CD14-positive monocyte (primary cell): Measurements from ENCODE around the gene DACT3. TPM values are rescaled to one million over a fixed set of nuclear protein-coding genes. Genes with fewer than 3 reads are reported as not detected.
"Not testable (repeated sequence)": the region's sequence is repeated elsewhere in the genome, so short reads cannot be mapped to it uniquely, and the experiment has no call there.

ENCODE experiments used
- DNase-seq, 3 donors: peaks; one replicate each; pipeline ENCODE4 v3.0.0-alpha.2; 2011 to 2022
- H2AFZ ChIP-seq: 2 replicates; pipeline ENCODE4 v1.6.0; 2012; ENCODE audit warnings: mild to moderate bottlenecking, low read depth, low read length, inconsistent platforms; ENCODE audit not compliant: insufficient read depth, poor library complexity, severe bottlenecking
- H3K27ac ChIP-seq, 2 donors: 1 replicate in 1 of 2; 2 replicates in 1 of 2; pipeline ENCODE4 v1.5.1; 2012 to 2013; ENCODE audit warnings: low read length in 2 of 2, control low read depth in 1 of 2, inconsistent platforms in 1 of 2, low read depth in 1 of 2, mild to moderate bottlenecking in 1 of 2
- H3K27me3 ChIP-seq, 2 donors: one replicate each; pipeline versions ENCODE4 v1.6.0 to v1.6.1; 2011 to 2013; ENCODE audit warnings: low read length in 2 of 2; ENCODE audit not compliant: control insufficient read depth in 2 of 2, insufficient read depth in 2 of 2
- H3K36me3 ChIP-seq, 2 donors: replicated peaks in 1 of 2; 1 replicate in 1 of 2; 2 replicates in 1 of 2; pipeline versions ENCODE4 v1.5.1 to v1.6.1; 2012 to 2013; ENCODE audit warnings: low read length in 2 of 2, control low read depth in 1 of 2, inconsistent platforms in 1 of 2, mild to moderate bottlenecking in 1 of 2; ENCODE audit not compliant: insufficient read depth in 2 of 2, control insufficient read depth in 1 of 2
- H3K4me1 ChIP-seq, 2 donors: 1 replicate in 1 of 2; 2 replicates in 1 of 2; pipeline versions ENCODE4 v1.5.1 to v1.6.1; 2012 to 2013; ENCODE audit warnings: low read length in 2 of 2, control low read depth in 1 of 2, inconsistent platforms in 1 of 2, mild to moderate bottlenecking in 1 of 2, moderate library complexity in 1 of 2; ENCODE audit not compliant: insufficient read depth in 2 of 2, control insufficient read depth in 1 of 2
- H3K4me2 ChIP-seq: replicated peaks from 2 replicates; pipeline ENCODE3; 2012; ENCODE audit warnings: low read length, moderate library complexity, mild to moderate bottlenecking; ENCODE audit not compliant: poor library complexity, severe bottlenecking; ENCODE audit errors: extremely low read depth
- H3K4me3 ChIP-seq, 3 experiments: fragments of 200-600 bp in 1 of 3; sonication (generic) in 1 of 3; replicated peaks in 1 of 3; 1 replicate in 2 of 3; 2 replicates in 1 of 3; pipeline ENCODE4 v1.5.1; 2011 to 2013; ENCODE audit warnings: low read length in 3 of 3, mild to moderate bottlenecking in 3 of 3, control low read depth in 2 of 3, low read depth in 2 of 3, inconsistent platforms in 1 of 3, moderate library complexity in 1 of 3
- H3K79me2 ChIP-seq: 2 replicates; pipeline ENCODE4 v1.6.0; 2012; ENCODE audit warnings: mild to moderate bottlenecking, control low read depth, inconsistent platforms, low read length, moderate library complexity; ENCODE audit not compliant: insufficient read depth
- H3K9ac ChIP-seq: 2 replicates; pipeline ENCODE4 v1.6.0; 2017; ENCODE audit warnings: low read length, mild to moderate bottlenecking; ENCODE audit not compliant: insufficient read depth, poor library complexity, severe bottlenecking
- H3K9me3 ChIP-seq, 2 donors: replicated peaks in 1 of 2; 1 replicate in 1 of 2; 2 replicates in 1 of 2; pipeline versions ENCODE4 v1.5.1 to v1.6.1; 2012 to 2013; ENCODE audit warnings: low read length in 2 of 2, control low read depth in 1 of 2; ENCODE audit not compliant: control insufficient read depth in 1 of 2, insufficient read depth in 1 of 2
- H4K20me1 ChIP-seq: 2 replicates; pipeline ENCODE4 v1.6.0; 2012; ENCODE audit warnings: mild to moderate bottlenecking, low read length, control low read depth, moderate library complexity; ENCODE audit not compliant: insufficient read depth
- H3K27ac Mint-ChIP-seq, 7 donors: one replicate each; pipeline ENCODE4 v1.8.0; 2020; ENCODE audit warnings: mild to moderate bottlenecking in 7 of 7, mixed read lengths in 7 of 7, moderate library complexity in 6 of 7, inconsistent platforms in 2 of 7
- H3K27me3 Mint-ChIP-seq, 3 donors: one replicate each; pipeline ENCODE4 v1.8.0; 2021 to 2022; ENCODE audit warnings: low read depth in 3 of 3, mild to moderate bottlenecking in 3 of 3, mixed read lengths in 3 of 3, moderate library complexity in 3 of 3, inconsistent platforms in 1 of 3
- H3K36me3 Mint-ChIP-seq, 2 donors: one replicate each; pipeline ENCODE4 v1.8.0; 2020; ENCODE audit warnings: mixed read lengths in 2 of 2, inconsistent platforms in 1 of 2, mild to moderate bottlenecking in 1 of 2
- H3K4me1 Mint-ChIP-seq: one replicate; pipeline ENCODE4 v1.8.0; 2020; ENCODE audit warnings: mild to moderate bottlenecking, mixed read lengths
- H3K4me3 Mint-ChIP-seq, 2 donors: one replicate each; pipeline ENCODE4 v1.8.0; 2020; ENCODE audit warnings: mild to moderate bottlenecking in 2 of 2, mixed read lengths in 2 of 2, moderate library complexity in 1 of 2
- H3K9me3 Mint-ChIP-seq, 7 donors: one replicate each; pipeline ENCODE4 v1.8.0; 2020 to 2022; ENCODE audit warnings: mixed read lengths in 7 of 7, mild to moderate bottlenecking in 6 of 7, moderate library complexity in 6 of 7, inconsistent platforms in 2 of 7
- CTCF ChIP-seq: fragments of 200-600 bp; IDR thresholded peaks from one replicate; pipeline ENCODE4 v1.8.0; 2022; ENCODE audit warnings: antibody characterized with exemption, mild to moderate bottlenecking
- WGBS: methylation state at CpG from one replicate; pipeline ENCODE4 v1.1.5; 2013; ENCODE audit warnings: missing lambda C conversion rate; ENCODE audit not compliant: insufficient coverage; 5-methylcytosine and 5-hydroxymethylcytosine counted together
- intact Hi-C, 2 donors: fragments of 100-400 bp; cut with micrococcal nuclease; formaldehyde crosslinking; loops; one replicate each; pipeline versions ENCODE4 v1.15.0 to v1.15.1; 2023
- polyA plus RNA-seq, 3 donors: library from polyadenylated mRNA; depleted of rRNA in 1 of 3; unstranded in 2 of 3; stranded (reverse) in 1 of 3; fragments of 300-500 nt in 2 of 3; fragments of >200 nt in 1 of 3; fragmentation: Illumina TruSeq in 2 of 3; gene quantifications; 1 replicate in 2 of 3; 2 replicates in 1 of 3; pipeline ENCODE4 v1.2.3, GENCODE V29; 2012 to 2021

Gene DACT3
- polyA plus RNA-seq, 3 donors, result 0.05 to 0.23 (median 0.09) TPM

- peaks cover 0 to 4% of the 10 kb centered on the region in 2 donors for H3K36me3 Mint-ChIP-seq
- Histone ChIP-seq H3K27ac (no peak overlapping the region), H3K4me1 (peaks cover 41 to 47% of the 10 kb centered on the region in 2 donors), H3K27me3 (peaks cover 6 to 28% of the 10 kb centered on the region in 2 donors), H3K4me3 (no peak overlapping the region), H4K20me1 (no peaks in the 10 kb centered on the region), H3K9me3 (no peaks in the 10 kb centered on the region), H3K79me2 (no peaks in the 10 kb centered on the region), H3K4me2 (no peak overlapping the region), H2AFZ (no peak overlapping the region), H3K9ac (no peak overlapping the region), H3K36me3 (no peaks in the 10 kb centered on the region)
- intact Hi-C loops, result no loop called here
- peaks cover 52% of the 10 kb centered on the region for H3K4me1 Mint-ChIP-seq
- peaks cover 39 to 40% (median 40%) of the 10 kb centered on the region in 3 donors for H3K27me3 Mint-ChIP-seq
- 68% methylated on average over 12 of the region's 14 CpGs for WGBS
- peak overlapping the region in 2 of 7 donors; percentile 18 to 57 for H3K27ac Mint-ChIP-seq
- no peak for DNase-seq
- H3K4me3 Mint-ChIP-seq, result no peak overlapping the region
- TF ChIP-seq CTCF, result no peak
- peaks cover 0 to 3% (median 0%) of the 10 kb centered on the region in 7 donors for H3K9me3 Mint-ChIP-seq
These were observed 30.3 kb downstream of the DACT3 start for GRCh38 chr19:46630586-46631205.

GRCh38 chr19:46629546-46630025 is 31.4 kb downstream of the DACT3 start:
- no peak overlapping the region for H2AFZ ChIP-seq
- H3K79me2 ChIP-seq, result no peaks in the 10 kb centered on the region
- H3K36me3 ChIP-seq, result no peaks in the 10 kb centered on the region
- H4K20me1 ChIP-seq, result no peaks in the 10 kb centered on the region
- no peak for TF ChIP-seq CTCF
- H3K27ac ChIP-seq, result no peak overlapping the region
- 47% methylated on average over 12 of the region's 15 CpGs for WGBS
- H3K4me2 ChIP-seq, result no peak overlapping the region
- H3K27ac Mint-ChIP-seq, result peak overlapping the region in 2 of 7 donors; percentile 4 to 63
- intact Hi-C loops, result no loop called here
- H3K27me3 ChIP-seq, result peaks cover under 1 to 21% of the 10 kb centered on the region in 2 donors
- peak in 2 of 3 donors; percentile 21 to 65 for DNase-seq
- H3K4me1 Mint-ChIP-seq, result peaks cover 58% of the 10 kb centered on the region
- peaks cover 0 to 7% of the 10 kb centered on the region in 2 donors for H3K36me3 Mint-ChIP-seq
- H3K27me3 Mint-ChIP-seq, result peaks cover 31 to 35% (median 33%) of the 10 kb centered on the region in 3 donors
- H3K4me1 ChIP-seq, result peaks cover 48 to 53% of the 10 kb centered on the region in 2 donors
- H3K4me3 ChIP-seq, result no peak overlapping the region
- H3K9ac ChIP-seq, result no peak overlapping the region
- H3K4me3 Mint-ChIP-seq, result peak overlapping the region in 1 of 2 donors; percentile 51
- no peaks in the 10 kb centered on the region for H3K9me3 ChIP-seq
- H3K9me3 Mint-ChIP-seq, result peaks cover 0 to 3% (median 0%) of the 10 kb centered on the region in 7 donors

DNA sequence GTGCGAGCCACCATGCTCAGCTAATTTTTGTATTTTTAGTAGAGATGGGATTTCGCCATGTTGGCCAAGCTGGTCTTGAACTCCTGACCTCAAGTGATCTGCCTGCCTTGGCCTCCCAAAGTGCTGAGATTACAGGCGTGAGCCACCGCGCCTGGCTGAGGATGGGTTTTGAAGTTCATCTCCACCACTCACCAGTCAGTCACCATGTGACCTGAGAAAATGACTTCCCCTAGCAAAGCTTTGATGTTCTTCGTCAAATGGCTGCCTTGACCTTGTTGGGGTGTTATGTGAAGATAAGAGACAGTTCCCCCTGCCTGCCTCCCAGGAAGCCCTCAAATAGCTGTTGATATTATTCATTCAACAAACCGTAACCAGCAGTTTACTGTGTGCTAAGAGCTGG is 32.0 kb downstream of the DACT3 start:
- H3K4me1 Mint-ChIP-seq, result peaks cover 58% of the 10 kb centered on the region
- Histone ChIP-seq H3K4me1 (peaks cover 50 to 53% of the 10 kb centered on the region in 2 donors), H3K27me3 (peaks cover 0 to 19% of the 10 kb centered on the region in 2 donors)
- H3K36me3 Mint-ChIP-seq, H3K4me2 ChIP-seq, DNase-seq, intact Hi-C loops, H3K79me2 ChIP-seq, H3K9ac ChIP-seq, H3K36me3 ChIP-seq, H3K4me3 Mint-ChIP-seq, H3K27ac ChIP-seq, H3K9me3 ChIP-seq, H3K9me3 Mint-ChIP-seq, H3K4me3 ChIP-seq, H2AFZ ChIP-seq, H4K20me1 ChIP-seq: not testable (repeated sequence)
- peak overlapping the region in 2 of 7 donors; percentile 73 to 76 for H3K27ac Mint-ChIP-seq
- WGBS, result no CpG with 5 or more reads among the region's 7 CpGs
- H3K27me3 Mint-ChIP-seq, result peaks cover 27 to 31% (median 29%) of the 10 kb centered on the region in 3 donors
